HG02938 (cell line): Measurements from ENCODE around the gene TMEM184B.

Source experiments
- ATAC-seq: cut with Tn5 transposase; IDR thresholded peaks from one replicate; pipeline ENCODE4 v1.9.1; 2021; ENCODE audit warnings: mild to moderate bottlenecking, moderate library complexity; ENCODE audit not compliant: unreplicated experiment

Gene TMEM184B

DNA sequence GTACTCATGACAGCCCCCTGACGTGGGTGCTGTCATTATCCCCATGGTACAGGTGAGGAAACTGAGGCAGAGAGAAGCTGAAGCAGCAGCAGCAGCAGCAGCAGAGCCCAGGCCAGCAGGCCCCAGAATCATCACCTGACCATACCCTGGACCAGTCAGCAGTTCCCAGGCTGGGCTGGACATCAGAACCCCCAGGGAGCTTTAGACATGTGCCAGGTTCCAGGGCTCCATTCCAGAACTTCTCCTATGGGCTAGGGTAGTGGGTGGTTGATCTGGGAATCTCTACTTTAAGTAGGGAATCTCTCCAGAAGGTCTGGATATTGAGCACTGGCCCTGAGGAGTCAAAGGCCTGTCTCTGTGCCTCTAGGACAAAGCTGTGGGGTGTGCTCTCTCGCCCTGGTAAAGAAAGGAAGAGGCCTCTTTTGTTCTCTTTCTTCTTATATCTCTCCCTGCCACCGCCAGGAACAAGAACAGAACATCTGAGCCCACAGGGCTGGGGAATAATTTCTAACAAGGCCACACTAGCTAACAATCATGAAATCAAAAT, 44.4 kb downstream of the TMEM184B start:
- ATAC-seq, result no peak

DNA sequence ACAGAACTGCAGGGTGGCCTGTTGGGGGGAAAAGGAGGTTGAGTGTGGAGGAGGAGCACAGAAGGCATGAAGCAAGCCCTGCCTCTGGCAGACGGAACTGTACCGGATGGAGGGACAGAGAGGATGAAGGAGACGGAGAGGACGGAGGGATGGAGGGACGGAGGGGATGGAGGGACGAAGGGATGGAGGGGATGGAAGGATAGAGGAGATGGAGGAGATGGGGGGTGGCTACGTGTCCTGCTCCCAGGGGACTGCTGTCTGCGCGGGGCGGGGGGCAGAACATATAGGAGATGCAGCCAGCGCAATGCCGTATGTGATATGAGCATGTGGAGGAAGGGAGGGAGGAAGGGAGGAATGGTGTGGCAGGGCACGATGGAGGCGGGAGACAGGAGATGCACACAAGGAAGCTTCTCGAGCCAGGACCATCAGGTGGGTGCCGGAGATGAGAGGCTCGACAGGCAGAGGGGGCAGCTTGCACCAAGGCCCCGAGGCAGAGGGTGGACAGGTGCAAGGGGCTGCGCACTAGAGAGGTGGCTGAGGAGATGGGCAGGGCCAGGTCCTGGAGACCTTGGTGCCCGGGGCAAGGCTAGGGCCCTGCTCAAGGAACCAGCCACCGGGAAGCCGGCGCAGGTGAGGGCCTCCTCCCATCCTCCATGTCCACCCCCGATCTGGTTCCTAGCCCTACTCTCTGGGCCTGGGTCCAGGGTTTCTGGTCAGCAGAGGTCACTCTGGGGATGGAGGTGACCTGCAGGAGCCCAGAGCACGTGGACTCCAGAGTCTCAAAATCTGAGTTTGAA, 45.8 kb downstream of the TMEM184B start:
- no peak for ATAC-seq

DNA sequence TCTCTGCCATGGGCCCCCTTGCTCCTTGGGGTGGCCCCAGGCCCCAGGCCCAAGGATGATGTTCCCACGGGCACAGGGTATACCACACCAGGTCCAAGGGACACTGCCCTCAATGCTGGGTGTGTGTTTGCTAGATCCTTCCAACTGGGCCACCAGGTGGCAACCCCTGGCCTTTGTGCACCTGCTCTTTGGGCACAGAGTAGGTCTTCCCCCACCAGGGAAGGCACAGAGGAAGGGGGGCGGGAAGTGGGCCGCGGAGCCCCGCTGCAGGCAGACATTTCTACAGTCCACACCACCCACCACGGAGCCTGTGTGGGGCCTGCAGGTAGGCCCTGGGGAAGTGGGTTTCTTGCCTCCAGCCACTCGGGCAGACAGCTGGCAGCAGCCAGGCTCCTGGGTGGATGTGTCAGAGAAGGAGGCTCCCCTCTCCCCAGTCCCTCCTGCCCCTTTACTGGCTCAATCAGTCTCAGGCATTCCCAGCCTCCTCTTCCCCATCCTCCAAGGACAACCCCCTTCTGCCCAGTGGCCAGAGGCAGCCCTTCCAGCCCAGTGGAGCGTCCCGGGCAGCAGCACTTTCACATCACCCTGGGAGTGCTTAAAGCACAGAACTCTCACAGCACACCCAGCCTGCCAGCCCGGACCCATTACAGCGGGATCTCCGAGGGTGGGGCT, 49.4 kb downstream of the TMEM184B start:
- no peak for ATAC-seq

DNA sequence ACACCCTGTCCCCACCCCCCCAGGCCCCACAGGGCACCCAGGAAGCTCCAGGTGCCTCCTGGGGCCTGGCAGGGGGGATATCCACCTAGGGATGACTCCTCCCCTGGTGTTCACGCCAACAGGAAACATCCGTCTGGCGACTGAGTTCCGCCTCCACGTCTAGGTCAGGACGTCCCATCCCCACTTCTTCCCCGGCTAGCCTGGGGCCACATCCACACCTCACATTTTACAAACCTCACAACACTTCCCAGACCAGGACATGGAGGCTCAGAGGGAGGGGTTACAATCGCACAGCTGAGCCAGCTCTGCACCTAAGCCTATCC, 50.1 kb downstream of the TMEM184B start:
- ATAC-seq, result no peak

DNA sequence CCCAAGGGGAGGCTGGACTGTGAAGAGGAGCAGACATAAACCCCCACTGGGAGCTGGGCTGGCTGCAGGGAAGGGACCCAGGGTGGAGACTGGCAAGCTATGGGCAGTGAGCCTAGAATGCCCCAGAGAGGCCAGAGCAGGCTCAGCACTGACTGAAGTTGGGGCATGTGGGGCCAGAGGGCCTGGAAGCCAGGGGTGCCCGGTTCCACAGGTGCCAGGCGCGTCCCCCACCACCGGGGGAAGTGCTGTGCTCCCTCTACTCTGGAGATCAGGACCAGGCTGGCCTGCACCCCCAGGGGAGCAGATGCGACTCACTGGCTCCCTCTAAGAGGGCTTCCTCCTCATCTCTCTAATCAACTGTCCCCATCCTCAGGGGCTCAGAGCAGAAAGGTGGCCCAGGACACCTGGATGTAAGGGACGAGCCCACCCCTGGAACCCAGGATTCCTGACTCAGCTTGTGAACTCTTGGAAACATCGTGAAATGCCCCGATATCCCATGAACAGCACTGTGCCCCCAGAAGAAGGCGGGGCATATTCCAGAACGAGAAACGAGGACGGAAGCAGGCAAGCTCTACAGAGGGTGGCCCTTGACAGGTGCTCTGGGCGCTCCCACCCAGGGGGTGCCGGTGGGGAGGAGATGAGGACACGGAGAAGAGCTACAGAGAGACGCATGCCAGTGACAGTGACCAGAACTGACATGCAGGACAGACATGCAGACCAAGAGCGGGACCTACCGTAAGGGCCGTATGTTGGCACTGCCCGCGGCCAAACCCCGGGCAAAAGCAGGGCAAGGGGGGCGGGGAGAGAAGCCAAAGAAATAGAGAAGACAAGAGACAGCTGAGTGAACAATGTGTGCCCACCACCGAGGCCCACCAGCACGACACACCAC, 50.7 kb downstream of the TMEM184B start:
- ATAC-seq, result no peak

DNA sequence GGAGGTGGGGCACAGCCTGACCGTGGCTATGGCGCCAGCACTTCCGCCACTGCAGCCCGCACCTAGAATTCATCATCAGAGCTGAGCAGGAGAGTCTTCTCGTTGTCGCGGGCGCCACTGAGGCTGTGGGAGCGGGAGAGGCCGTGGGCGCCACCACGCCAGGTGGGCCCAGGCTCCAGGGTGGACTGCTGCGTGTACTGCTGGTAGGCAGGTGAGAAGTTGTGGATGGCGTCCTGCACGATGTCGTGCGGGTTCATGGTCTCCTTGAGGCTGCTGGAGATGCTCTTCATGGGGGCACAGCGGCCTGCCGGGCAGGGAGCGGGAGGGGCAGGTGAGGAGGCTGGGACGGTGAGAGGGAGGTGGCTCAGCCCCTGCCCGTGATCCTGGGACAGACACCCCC, 51.4 kb downstream of the TMEM184B start:
- ATAC-seq, result no peak

DNA sequence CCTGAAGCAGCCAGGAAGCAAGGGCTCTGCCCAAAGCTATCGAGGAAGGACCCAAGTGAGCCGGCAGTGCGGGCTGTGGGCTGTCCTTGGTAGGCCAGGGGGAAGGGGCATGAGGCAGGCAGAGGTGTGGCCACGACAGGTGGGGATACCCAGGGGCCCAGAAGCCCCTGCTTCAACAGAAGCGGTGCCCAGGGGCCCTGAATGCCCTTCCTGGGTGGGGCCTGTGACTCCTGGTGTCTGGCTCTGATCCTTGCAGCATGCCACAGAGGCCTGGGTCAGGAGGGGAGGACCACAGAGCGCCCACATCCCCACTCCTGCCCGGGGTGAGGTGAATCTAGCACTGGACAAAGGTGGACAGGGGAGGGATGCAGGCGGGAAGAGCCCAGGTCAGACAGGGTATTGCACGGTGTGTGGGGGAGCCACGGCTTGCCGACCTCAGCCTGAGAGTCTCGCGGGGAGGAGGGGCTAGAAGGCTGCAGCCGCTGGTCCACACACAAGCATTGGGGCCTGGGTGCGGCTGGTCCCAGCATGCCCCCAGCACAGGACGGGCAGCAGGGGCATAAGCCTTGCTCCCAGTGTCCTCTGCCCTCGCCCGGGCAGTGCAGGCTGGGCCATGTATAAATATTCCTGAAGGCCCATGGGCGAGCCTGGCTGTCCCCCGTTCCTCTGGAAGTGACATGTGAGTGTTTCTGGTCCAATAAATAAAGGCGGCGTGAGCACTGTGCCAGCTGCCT, 52.0 kb downstream of the TMEM184B start:
- no peak for ATAC-seq

DNA sequence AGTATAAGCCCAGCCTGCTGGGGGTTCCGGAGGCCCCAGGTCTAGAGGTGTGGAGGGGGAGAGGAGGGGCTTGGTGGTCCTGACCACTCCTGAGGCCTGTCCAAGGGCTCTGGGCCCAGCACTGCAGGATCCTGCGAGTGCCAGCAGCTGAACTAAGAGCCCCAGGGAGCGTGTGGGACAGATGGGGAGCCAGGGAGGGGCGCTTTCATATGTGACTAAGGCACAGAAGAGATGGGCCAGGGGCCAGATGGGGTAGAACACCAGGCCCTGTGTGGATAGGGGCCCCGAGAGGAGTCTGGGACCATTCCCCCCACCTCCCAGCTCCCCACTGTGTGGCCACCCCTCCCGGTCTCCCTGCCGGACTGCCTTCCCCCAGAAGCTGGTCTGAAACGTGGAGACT, 52.6 kb downstream of the TMEM184B start:
- ATAC-seq, result no peak

DNA sequence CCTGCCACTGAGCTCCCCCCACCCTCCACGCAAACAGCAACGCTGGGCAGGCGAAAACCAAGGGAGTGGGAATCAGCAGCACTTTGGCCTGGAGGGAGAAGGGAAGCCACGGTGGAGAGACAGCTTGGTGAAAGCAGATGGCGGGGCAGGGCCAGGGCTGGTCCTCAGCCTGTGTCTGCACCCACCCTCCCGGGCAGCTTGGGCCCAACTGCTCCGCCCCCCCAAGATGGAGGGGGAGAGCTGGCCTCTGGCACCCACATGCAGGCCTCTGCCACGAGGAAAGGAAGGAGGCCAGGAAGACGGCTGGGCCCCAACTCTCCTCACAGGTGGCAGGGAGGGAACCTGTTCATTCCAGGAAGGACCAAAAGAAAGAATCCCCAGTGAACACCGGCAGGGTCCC, 53.2 kb downstream of the TMEM184B start:
- ATAC-seq, result no peak

DNA sequence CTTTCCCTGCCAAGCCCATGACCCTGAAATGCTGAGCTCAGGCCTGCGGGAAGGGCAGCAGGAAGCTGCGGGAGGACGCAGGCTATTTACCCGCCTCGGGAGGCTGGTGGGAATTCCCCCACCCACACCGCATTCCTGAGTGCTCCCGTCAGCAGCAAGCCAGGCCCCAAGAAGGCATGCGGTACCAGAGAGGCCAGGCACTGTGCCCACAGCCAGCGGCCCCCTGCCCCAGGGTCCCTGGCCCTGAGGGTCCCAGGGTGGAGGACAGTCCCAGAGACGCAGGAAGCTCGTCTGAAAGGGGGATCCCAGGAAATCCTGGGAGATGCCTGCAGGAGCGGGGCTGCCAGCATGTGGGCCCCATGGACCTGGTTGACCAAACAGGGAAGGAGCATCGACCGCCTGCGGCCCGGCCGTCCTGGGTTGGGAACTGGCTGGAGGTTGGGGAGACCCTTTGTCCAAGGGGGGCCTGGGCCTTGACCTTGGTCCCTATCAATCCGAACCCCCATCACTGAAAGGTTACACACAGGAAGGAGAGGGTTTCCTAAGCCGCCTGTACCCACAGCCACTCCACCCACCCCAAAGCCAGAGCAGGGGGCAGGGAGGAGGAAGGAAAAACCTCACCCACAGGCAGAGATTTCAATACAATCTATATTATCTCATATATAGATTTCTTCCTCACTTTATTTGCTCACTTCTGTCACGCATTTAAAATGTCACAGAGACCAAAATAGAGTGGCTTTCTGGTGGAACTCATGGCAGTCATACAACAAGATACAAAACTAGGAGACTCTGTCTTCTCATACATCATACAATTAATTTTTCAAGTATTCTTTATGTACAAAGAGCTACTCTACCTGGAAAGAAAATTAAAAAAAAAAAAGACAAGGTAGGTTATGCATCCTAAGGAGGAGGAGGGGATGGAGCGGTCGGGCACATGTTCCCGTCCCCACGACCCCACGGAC, 53.9 kb downstream of the TMEM184B start:
- no peak for ATAC-seq

DNA sequence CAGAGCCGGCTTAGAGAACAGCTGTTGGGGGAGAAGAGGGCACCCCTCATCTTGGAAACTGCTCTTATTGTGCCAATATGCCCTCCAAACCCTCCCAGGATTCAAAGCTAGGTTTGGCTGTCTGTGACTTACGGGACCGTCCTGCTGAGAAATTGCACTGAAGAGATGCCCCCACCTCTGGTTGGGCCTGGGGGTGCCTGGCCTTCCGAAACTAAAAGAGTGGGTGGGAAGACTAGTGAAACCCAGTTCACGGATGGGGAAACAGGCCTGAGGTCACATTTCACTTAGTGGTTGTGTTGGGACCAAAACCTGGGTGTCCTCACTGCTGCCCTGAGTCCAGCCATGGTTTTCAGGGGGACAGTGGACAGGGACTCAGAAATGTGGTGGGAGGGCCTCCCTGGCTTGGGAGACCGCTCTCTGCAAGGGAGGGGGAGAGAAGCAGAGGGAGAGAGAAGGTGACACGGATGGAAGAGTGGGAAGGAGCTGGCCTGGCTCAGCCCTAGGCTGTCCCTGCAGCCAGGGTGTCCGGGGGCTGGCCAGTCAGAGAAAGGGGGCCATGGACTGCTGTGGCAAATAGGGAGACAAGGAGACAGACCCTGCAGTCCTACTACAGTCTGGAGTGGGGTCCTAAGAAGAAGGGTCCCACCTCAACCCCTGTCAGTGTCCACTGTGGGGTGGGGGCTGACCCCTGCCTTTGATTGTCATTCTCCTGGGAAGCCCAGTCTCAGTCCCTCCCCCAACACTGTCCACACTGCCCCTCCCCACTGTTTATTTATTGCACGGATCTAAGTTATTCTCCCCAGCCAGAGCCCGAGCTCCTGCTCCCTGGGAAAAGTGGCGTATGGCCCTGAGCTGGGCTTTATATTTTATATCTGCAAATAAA, 57.4 kb downstream of the TMEM184B start:
- no peak for ATAC-seq

DNA sequence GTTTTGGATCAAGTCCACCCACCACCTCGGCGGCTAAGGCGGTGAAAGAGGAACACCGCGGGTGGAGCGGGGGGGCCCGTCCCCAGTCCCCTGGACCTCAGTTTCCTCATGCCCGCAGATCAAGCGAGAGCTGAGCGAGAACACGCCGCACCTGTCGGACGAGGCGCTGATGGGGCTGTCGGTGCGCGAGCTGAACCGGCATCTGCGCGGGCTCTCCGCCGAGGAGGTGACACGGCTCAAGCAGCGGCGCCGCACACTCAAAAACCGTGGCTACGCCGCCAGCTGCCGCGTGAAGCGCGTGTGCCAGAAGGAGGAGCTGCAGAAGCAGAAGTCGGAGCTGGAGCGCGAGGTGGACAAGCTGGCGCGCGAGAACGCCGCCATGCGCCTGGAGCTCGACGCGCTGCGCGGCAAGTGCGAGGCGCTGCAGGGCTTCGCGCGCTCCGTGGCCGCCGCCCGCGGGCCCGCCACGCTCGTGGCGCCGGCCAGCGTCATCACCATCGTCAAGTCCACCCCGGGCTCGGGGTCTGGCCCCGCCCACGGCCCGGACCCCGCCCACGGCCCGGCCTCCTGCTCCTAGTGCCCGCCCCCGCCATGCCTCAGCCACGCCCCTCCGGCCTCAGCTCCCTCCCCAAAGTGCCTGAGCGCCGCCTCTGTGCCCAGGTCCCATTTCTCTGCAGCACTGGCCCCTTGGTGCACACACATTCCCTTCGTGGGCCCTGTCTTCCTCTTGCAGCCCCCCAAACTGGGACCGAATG, 58.3 kb downstream of the TMEM184B start:
- ATAC-seq, result no peak

DNA sequence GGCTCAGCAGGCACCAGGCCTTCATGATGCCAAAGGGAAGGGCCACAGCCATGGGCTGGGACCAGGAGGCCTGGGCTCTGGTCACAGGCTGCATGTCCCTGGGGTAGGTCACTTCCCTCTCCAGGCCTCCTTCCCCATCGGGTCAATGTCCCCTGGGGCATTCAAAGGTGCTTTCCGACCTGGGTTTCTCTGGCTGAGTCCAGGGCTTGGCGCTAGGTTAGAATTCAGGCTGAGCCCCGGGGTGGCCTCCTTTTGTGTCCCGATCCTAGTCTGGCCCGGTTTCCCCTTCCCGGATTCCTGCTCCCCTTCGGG, 58.9 kb downstream of the TMEM184B start:
- no peak for ATAC-seq

DNA sequence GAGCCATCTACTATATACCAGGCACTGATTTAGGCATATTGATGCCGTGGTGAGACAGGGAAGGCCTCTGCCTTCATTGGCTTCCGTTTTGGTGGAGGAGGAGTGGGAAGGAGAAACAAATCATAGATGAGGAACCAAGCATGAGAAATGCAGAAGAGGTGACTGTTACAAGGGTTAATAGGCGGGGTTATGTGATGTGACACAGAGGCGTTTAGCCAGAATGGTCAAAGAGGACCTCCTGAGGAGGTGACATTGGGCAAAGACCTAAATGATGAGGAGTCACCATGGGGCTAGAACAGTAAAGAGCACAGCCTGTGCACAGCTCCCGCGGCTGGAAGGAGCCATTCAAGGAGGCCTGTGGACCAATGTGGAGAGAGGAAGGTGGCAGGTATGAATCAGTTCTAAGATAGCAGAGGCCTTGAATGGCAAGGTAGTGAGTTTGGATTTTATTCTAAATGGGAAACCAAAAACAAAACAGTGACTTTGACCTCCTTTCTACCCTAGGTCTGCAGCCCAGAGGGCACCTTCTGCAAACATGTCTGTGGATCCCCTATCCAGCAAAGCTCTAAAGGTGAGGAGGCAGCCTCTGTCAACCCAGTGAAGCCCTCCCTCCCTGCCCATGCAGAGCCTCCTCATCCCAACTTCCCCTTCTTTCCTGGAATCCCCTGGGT, 59.4 kb downstream of the TMEM184B start:
- no peak for ATAC-seq

DNA sequence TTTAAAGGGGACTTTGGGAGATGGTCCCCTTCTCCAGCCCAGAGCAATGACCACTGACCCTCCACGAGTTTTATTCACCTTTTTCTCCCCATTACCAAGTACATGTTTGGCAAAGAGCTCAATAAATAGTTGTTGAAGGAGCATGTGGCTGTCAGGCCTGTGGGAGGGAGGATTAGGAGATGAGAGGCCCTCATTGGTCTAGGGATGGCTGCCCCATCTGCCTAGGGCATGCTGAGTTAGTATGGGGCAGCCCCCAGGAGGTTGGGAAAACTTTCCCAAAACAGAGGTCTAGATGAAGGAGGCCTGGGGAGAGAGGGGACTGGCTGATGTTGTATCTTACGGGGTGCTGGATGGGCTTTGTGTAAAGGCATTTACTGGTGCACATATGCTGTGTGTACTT, 60.4 kb downstream of the TMEM184B start:
- no peak for ATAC-seq

DNA sequence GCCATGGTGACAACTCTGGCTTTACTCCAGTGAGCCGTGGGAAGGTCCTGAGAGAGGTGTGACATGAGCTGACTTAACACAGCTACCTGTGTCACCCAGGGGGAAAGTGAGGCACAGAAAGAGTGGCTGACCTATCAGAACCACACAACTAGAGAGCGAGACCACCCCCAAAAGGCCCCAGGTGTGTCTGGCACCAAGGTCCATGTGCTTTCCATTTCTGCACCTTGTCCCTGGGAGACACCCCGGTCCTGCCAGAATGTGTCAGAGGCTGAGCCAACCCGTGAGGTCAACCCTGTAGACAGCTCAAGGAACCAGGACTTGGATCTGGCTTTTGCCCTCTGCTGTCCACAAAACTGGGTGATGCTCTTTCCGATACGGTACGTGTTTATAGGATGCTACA, 61.3 kb downstream of the TMEM184B start:
- no peak for ATAC-seq

DNA sequence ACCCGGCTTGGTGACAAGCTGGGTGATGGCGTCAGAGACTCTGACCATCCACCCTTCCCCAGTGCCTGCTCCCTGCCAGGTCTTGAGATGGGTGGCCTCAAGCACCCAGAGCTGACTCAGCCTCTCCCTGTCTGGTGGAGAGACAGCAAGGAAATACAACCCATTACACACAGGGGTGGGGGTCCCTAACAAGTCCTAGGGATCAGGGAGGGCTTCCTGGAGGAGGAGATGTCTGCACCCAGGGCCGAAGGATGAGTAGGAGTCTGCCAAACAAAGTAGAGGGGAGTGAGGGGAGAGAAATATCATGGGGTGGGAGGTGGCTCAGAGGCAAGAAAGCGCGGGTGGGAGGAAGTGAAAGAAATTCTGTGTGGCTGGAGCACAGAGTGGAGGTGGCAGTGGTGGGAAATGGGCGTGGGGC, 64.2 kb downstream of the TMEM184B start:
- ATAC-seq, result no peak
